Stomach (tissue), 4 donors: ENCODE results near the gene FIP1L1.

Experiments
- EP300 ChIP-seq: sonication (generic); formaldehyde crosslinking; IDR thresholded peaks from one replicate; pipeline ENCODE4 v1.6.1; 2017; ENCODE audit warnings: antibody characterized with exemption
- POLR2A ChIP-seq, 4 donors: fragments of 450-650 bp; IDR thresholded peaks; one replicate each; pipeline ENCODE4 v1.6.1; 2016; ENCODE audit warnings: antibody characterized with exemption in 4 of 4, control low read depth in 2 of 4, mild to moderate bottlenecking in 1 of 4, moderate library complexity in 1 of 4
- POLR2AphosphoS5 ChIP-seq, 3 donors: sonication (generic); formaldehyde crosslinking; IDR thresholded peaks; one replicate each; pipeline ENCODE4 v1.6.1; 2016; ENCODE audit warnings: antibody characterized with exemption in 3 of 3
- TF ChIP-seq, protein P1 (sequence below), 7 experiments: fragments of 450-650 bp in 4 of 7; fragments of 200-600 bp in 3 of 7; sonication (generic) in 3 of 7; IDR thresholded peaks; one replicate each; pipeline ENCODE4 v1.5.1; 2016 to 2019; ENCODE audit warnings: antibody characterized with exemption in 7 of 7, control low read depth in 2 of 7, mild to moderate bottlenecking in 1 of 7

- no peak for TF ChIP-seq EP300
- TF ChIP-seq, protein P1, sequence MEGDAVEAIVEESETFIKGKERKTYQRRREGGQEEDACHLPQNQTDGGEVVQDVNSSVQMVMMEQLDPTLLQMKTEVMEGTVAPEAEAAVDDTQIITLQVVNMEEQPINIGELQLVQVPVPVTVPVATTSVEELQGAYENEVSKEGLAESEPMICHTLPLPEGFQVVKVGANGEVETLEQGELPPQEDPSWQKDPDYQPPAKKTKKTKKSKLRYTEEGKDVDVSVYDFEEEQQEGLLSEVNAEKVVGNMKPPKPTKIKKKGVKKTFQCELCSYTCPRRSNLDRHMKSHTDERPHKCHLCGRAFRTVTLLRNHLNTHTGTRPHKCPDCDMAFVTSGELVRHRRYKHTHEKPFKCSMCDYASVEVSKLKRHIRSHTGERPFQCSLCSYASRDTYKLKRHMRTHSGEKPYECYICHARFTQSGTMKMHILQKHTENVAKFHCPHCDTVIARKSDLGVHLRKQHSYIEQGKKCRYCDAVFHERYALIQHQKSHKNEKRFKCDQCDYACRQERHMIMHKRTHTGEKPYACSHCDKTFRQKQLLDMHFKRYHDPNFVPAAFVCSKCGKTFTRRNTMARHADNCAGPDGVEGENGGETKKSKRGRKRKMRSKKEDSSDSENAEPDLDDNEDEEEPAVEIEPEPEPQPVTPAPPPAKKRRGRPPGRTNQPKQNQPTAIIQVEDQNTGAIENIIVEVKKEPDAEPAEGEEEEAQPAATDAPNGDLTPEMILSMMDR (IDR thresholded peaks at IDR 0.05), result no peak
- TF ChIP-seq POLR2AphosphoS5 (IDR thresholded peaks at IDR 0.05), result no peak
- no peak for TF ChIP-seq POLR2A (IDR thresholded peaks at IDR 0.05)
Measured at GRCh38 chr4:53476232-53477037, 99.0 kb downstream of the FIP1L1 start.
